ENCODE results near the gene GAS2.
A peak's percentile ranks its signal among the peaks of the same experiment; 100 is the strongest.

GAS2 gene

GRCh38 chr11:22775248-22775647, 108.8 kb downstream of the GAS2 start:
- TF ChIP-seq CTCF (conservative IDR thresholded peaks at IDR 0.05): no peak
- H3K27ac ChIP-seq: no peak overlapping the region

GRCh38 chr11:22778642-22779041, 112.2 kb downstream of the GAS2 start:
- no peak overlapping the region for H3K27ac ChIP-seq
- TF ChIP-seq CTCF (conservative IDR thresholded peaks at IDR 0.05): peak; percentile 59

- no peak overlapping the region for H3K27ac ChIP-seq
- no peak for TF ChIP-seq CTCF (conservative IDR thresholded peaks at IDR 0.05)
Measured at GRCh38 chr11:22779850-22780249, 113.4 kb downstream of the GAS2 start.

GRCh38 chr11:22780952-22781593, 114.7 kb downstream of the GAS2 start:
- no peak overlapping the region for H3K27ac ChIP-seq
- no peak for TF ChIP-seq CTCF (conservative IDR thresholded peaks at IDR 0.05)

- no peak overlapping the region for H3K27ac ChIP-seq
- no peak for TF ChIP-seq CTCF (conservative IDR thresholded peaks at IDR 0.05)
Measured at GRCh38 chr11:22785251-22785650, 118.8 kb downstream of the GAS2 start.

- H3K27ac ChIP-seq: no peak overlapping the region
- TF ChIP-seq CTCF (conservative IDR thresholded peaks at IDR 0.05): no peak
Measured at GRCh38 chr11:22786475-22786874, 120.1 kb downstream of the GAS2 start.

- H3K27ac ChIP-seq: no peak overlapping the region
- no peak for TF ChIP-seq CTCF (conservative IDR thresholded peaks at IDR 0.05)
Measured at GRCh38 chr11:22787055-22787454, 120.6 kb downstream of the GAS2 start.

All from VCaP (cell line).